Measurements from ENCODE around the gene ANKRD42.
A peak's percentile ranks its signal among the peaks of the same experiment; 100 is the strongest.

The ANKRD42 gene

GRCh38 chr11:83191986-83192385 is 1.5 kb upstream of the ANKRD42 start:
- DNase-seq (ENCODE audit: low read depth) = no peak
- no peak for TF ChIP-seq CTCF (IDR thresholded peaks at IDR 0.05; ENCODE audit: low read depth, low read length, missing control alignments)
- H3K4me3 ChIP-seq (ENCODE audit: low read depth, low read length) = no peak overlapping the region
- in situ Hi-C loops (cut with HindIII; ENCODE audit: low sequenced_read_pairs) = no loop called here

GRCh38 chr11:83192606-83193245 is 786 bp upstream of the ANKRD42 start:
- peak overlapping the region; percentile 84 for H3K4me3 ChIP-seq (ENCODE audit: low read depth, low read length)
- in situ Hi-C loops (cut with HindIII; ENCODE audit: low sequenced_read_pairs) = no loop called here
- no peak for TF ChIP-seq CTCF (IDR thresholded peaks at IDR 0.05; ENCODE audit: low read depth, low read length, missing control alignments)
- DNase-seq (ENCODE audit: low read depth) = no peak

GRCh38 chr11:83194281-83195142 is 1.0 kb downstream of the ANKRD42 start:
- peak overlapping the region; percentile 84 for H3K4me3 ChIP-seq (ENCODE audit: low read depth, low read length)
- peak; percentile 19 for DNase-seq (ENCODE audit: low read depth)
- TF ChIP-seq CTCF (IDR thresholded peaks at IDR 0.05; ENCODE audit: low read depth, low read length, missing control alignments) = no peak
- in situ Hi-C loops (cut with HindIII; ENCODE audit: low sequenced_read_pairs) = no loop called here

- no peak for TF ChIP-seq CTCF (IDR thresholded peaks at IDR 0.05; ENCODE audit: low read depth, low read length, missing control alignments)
- DNase-seq (ENCODE audit: low read depth) = no peak
- peak overlapping the region; percentile 84 for H3K4me3 ChIP-seq (ENCODE audit: low read depth, low read length)
- in situ Hi-C loops (cut with HindIII; ENCODE audit: low sequenced_read_pairs) = no loop called here
These were observed 1.6 kb downstream of the ANKRD42 start for GRCh38 chr11:83195143-83195466.

GRCh38 chr11:83195649-83196048 is 2.1 kb downstream of the ANKRD42 start:
- in situ Hi-C loops (cut with HindIII; ENCODE audit: low sequenced_read_pairs) = no loop called here
- no peak for DNase-seq (ENCODE audit: low read depth)
- no peak overlapping the region for H3K4me3 ChIP-seq (ENCODE audit: low read depth, low read length)
- TF ChIP-seq CTCF (IDR thresholded peaks at IDR 0.05; ENCODE audit: low read depth, low read length, missing control alignments) = no peak

GRCh38 chr11:83200035-83200434 is 6.5 kb downstream of the ANKRD42 start:
- no peak overlapping the region for H3K4me3 ChIP-seq (ENCODE audit: low read depth, low read length)
- DNase-seq (ENCODE audit: low read depth) = no peak
- no peak for TF ChIP-seq CTCF (IDR thresholded peaks at IDR 0.05; ENCODE audit: low read depth, low read length, missing control alignments)
- in situ Hi-C loops (cut with HindIII; ENCODE audit: low sequenced_read_pairs) = no loop called here

Data from astrocyte of the cerebellum (primary cell).